GM18909 (cell line): Measurements from ENCODE around the gene NPEPL1.

Experiments used
- ATAC-seq: cut with Tn5 transposase; IDR thresholded peaks from one replicate; pipeline ENCODE4 v1.9.1; 2021; ENCODE audit warnings: mild to moderate bottlenecking; ENCODE audit not compliant: unreplicated experiment, poor library complexity

The NPEPL1 gene

GRCh38 chr20:58699623-58700107 is 7.1 kb downstream of the NPEPL1 start:
- ATAC-seq: no peak

- no peak for ATAC-seq
Measured at GRCh38 chr20:58700121-58700821, 7.7 kb downstream of the NPEPL1 start.

- ATAC-seq: no peak
Measured at GRCh38 chr20:58700823-58701222, 8.2 kb downstream of the NPEPL1 start.

- no peak for ATAC-seq
Measured at GRCh38 chr20:58701431-58702160, 9.0 kb downstream of the NPEPL1 start.

GRCh38 chr20:58702161-58702510 is 9.5 kb downstream of the NPEPL1 start:
- no peak for ATAC-seq

GRCh38 chr20:58702859-58703648 is 10.5 kb downstream of the NPEPL1 start:
- ATAC-seq: no peak

- ATAC-seq: no peak
Measured at GRCh38 chr20:58703765-58704371, 11.3 kb downstream of the NPEPL1 start.

- ATAC-seq: no peak
Measured at GRCh38 chr20:58705208-58705926, 12.8 kb downstream of the NPEPL1 start.

GRCh38 chr20:58706150-58706892 is 13.7 kb downstream of the NPEPL1 start:
- ATAC-seq: no peak

GRCh38 chr20:58706975-58707681 is 14.5 kb downstream of the NPEPL1 start:
- ATAC-seq: no peak

- ATAC-seq: no peak
Measured at GRCh38 chr20:58707770-58708169, 15.2 kb downstream of the NPEPL1 start.

- no peak for ATAC-seq
Measured at GRCh38 chr20:58708246-58708931, 15.8 kb downstream of the NPEPL1 start.

- ATAC-seq: no peak
Measured at GRCh38 chr20:58709013-58709702, 16.6 kb downstream of the NPEPL1 start.

- no peak for ATAC-seq
Measured at GRCh38 chr20:58709703-58710039, 17.1 kb downstream of the NPEPL1 start.

GRCh38 chr20:58710481-58711265 is 18.1 kb downstream of the NPEPL1 start:
- no peak for ATAC-seq

GRCh38 chr20:58711266-58712051 is 18.9 kb downstream of the NPEPL1 start:
- ATAC-seq: no peak
